GM23338 (cell line): Measurements from ENCODE around the gene SPR.

Source experiments
- CREB1 ChIP-seq: fragments of 250-450 bp; sonication (Bioruptor Pico); IDR thresholded peaks from 2 replicates; pipeline ENCODE4 v1.5.0; 2020; ENCODE audit warnings: low read depth, mild to moderate bottlenecking, moderate library complexity
- CTCF ChIP-seq, 2 experiments: fragments of 200-600 bp in 1 of 2; sonication (generic) in 1 of 2; conservative IDR thresholded peaks; 2 replicates each; pipeline versions ENCODE4 v1.5.1 to v1.6.1; 2016 to 2017; ENCODE audit warnings: antibody characterized with exemption in 2 of 2, low read depth in 2 of 2, mild to moderate bottlenecking in 2 of 2, moderate library complexity in 1 of 2
- EZH2 ChIP-seq: fragments of 200-600 bp; sonication (generic); IDR thresholded peaks from one replicate; pipeline ENCODE4 v1.8.0; 2017; ENCODE audit warnings: antibody characterized with exemption, mild to moderate bottlenecking, low read depth; ENCODE audit not compliant: unreplicated experiment
- EZH2phosphoT487 ChIP-seq: fragments of 200-600 bp; sonication (generic); IDR thresholded peaks from one replicate; pipeline ENCODE4 v1.8.1; 2018; ENCODE audit warnings: antibody characterized with exemption; ENCODE audit not compliant: unreplicated experiment
- JUNB ChIP-seq: IDR thresholded peaks from one replicate; pipeline ENCODE4 v1.6.1; 2016; ENCODE audit warnings: antibody characterized with exemption; ENCODE audit not compliant: unreplicated experiment
- POLR2AphosphoS5 ChIP-seq: IDR thresholded peaks from 2 replicates; pipeline ENCODE4 v1.6.1; 2016; ENCODE audit warnings: antibody characterized with exemption, low read depth
- STAT1 ChIP-seq: IDR thresholded peaks from one replicate; pipeline ENCODE4 v1.6.1; 2016; ENCODE audit warnings: antibody characterized with exemption; ENCODE audit not compliant: unreplicated experiment
- ZNF114 ChIP-seq: fragments of 250-450 bp; sonication (Bioruptor Pico); IDR thresholded peaks from 2 replicates; pipeline ENCODE4 v1.5.0; 2020; ENCODE audit warnings: mild to moderate bottlenecking, moderate library complexity
- ZNF331 ChIP-seq: fragments of 250-450 bp; sonication (Bioruptor Pico); IDR thresholded peaks from 2 replicates; pipeline ENCODE4 v1.5.0; 2020; ENCODE audit warnings: low read depth, mild to moderate bottlenecking, moderate library complexity
- TF ChIP-seq, protein P1 (sequence below): IDR thresholded peaks from one replicate; pipeline ENCODE4 v1.6.1; 2018; ENCODE audit warnings: antibody characterized with exemption; ENCODE audit not compliant: unreplicated experiment
- TF ChIP-seq, protein P2 (sequence below): IDR thresholded peaks from 2 replicates; pipeline ENCODE4 v1.6.1; 2016; ENCODE audit warnings: antibody characterized with exemption

DNA sequence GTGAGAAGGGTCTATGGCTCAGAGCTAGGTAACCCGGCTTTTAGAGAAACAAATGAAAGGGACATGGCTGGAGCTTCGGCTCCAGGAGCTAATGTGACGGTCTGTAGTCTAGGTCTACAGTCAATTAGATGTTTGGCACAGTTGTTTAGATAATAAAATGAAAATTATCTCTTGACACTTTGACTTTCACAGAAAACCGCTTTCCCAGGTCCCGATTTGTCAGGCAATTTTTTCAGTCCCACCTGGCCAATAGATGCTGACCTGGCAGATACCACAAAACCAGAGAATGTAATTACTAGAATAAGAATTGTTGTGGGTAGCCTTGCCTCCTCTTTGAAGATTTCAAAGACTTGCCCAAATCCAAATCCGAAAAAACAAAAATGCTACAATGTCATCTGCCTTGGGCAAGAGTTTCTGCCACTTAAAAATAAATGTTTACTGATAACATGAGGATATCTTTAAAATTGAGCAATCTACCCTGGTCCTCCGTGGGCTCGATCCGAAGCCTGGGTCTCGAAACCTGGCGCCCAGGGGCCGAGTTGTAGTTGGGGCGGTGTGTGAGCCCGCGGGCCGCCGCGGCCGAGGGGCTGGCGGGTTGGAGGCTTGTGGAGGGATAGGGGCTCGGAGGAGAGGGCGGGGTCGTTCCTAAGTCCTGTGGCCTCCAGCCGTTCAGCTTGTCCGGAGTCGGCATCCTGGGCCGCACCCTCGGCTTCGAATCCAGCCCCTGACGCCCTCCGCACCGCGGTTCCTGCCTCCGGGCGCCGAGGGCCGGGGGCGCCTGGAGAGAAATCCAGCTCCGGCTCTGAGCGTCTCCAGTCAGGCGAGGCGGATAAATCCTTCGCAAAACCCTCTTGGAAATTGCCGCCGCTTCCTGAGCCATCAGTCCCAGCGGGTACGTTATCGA, 32.5 kb downstream of the SPR start:
- TF ChIP-seq CTCF (conservative IDR thresholded peaks at IDR 0.05; ENCODE audit: low read depth in 2 of 2) (no peak), EZH2 (peak; percentile 62), POLR2AphosphoS5 (no peak), EZH2phosphoT487 (no peak), JUNB (no peak), ZNF331 (CRISPR knock-in tag) (no peak), CREB1 (CRISPR knock-in tag) (no peak), STAT1 (no peak), ZNF114 (no peak)
- TF ChIP-seq, protein P1, sequence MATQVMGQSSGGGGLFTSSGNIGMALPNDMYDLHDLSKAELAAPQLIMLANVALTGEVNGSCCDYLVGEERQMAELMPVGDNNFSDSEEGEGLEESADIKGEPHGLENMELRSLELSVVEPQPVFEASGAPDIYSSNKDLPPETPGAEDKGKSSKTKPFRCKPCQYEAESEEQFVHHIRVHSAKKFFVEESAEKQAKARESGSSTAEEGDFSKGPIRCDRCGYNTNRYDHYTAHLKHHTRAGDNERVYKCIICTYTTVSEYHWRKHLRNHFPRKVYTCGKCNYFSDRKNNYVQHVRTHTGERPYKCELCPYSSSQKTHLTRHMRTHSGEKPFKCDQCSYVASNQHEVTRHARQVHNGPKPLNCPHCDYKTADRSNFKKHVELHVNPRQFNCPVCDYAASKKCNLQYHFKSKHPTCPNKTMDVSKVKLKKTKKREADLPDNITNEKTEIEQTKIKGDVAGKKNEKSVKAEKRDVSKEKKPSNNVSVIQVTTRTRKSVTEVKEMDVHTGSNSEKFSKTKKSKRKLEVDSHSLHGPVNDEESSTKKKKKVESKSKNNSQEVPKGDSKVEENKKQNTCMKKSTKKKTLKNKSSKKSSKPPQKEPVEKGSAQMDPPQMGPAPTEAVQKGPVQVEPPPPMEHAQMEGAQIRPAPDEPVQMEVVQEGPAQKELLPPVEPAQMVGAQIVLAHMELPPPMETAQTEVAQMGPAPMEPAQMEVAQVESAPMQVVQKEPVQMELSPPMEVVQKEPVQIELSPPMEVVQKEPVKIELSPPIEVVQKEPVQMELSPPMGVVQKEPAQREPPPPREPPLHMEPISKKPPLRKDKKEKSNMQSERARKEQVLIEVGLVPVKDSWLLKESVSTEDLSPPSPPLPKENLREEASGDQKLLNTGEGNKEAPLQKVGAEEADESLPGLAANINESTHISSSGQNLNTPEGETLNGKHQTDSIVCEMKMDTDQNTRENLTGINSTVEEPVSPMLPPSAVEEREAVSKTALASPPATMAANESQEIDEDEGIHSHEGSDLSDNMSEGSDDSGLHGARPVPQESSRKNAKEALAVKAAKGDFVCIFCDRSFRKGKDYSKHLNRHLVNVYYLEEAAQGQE = no peak
- TF ChIP-seq, protein P2, sequence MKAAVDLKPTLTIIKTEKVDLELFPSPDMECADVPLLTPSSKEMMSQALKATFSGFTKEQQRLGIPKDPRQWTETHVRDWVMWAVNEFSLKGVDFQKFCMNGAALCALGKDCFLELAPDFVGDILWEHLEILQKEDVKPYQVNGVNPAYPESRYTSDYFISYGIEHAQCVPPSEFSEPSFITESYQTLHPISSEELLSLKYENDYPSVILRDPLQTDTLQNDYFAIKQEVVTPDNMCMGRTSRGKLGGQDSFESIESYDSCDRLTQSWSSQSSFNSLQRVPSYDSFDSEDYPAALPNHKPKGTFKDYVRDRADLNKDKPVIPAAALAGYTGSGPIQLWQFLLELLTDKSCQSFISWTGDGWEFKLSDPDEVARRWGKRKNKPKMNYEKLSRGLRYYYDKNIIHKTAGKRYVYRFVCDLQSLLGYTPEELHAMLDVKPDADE = no peak
